HG03108 (cell line): ENCODE data around the gene CREB3L4.

ENCODE experiments used
- ATAC-seq: cut with Tn5 transposase; IDR thresholded peaks from one replicate; pipeline ENCODE4 v1.9.1; 2021; ENCODE audit warnings: moderate library complexity; ENCODE audit not compliant: unreplicated experiment

CREB3L4 gene

GRCh38 chr1:153936011-153936802 lies 31.5 kb upstream of the CREB3L4 start:
- ATAC-seq: no peak

DNA sequence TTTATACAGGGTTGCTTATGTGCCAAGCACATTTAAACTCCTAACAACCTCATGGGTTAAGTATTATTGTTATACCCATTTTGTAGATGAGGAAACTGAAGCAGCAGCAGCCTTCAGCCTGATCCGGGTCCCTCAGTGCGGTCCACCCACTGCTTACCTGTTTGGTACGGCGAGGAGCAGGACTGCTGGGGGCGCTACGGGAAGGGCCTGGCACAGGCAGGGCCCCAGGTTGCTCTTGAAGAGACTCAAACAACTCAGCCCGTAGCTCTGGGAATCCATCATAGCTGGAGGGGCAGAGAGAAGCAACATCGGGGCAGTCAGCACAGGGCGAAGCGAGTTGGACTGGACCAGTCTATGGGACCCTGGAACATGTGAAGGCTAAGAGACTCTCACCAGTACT lies 30.4 kb upstream of the CREB3L4 start:
- ATAC-seq: no peak

GRCh38 chr1:153938996-153939395 lies 28.7 kb upstream of the CREB3L4 start:
- no peak for ATAC-seq

- no peak for ATAC-seq
Observed at GRCh38 chr1:153939476-153939875, 28.2 kb upstream of the CREB3L4 start.

GRCh38 chr1:153940756-153941155 lies 26.9 kb upstream of the CREB3L4 start:
- ATAC-seq: no peak

DNA sequence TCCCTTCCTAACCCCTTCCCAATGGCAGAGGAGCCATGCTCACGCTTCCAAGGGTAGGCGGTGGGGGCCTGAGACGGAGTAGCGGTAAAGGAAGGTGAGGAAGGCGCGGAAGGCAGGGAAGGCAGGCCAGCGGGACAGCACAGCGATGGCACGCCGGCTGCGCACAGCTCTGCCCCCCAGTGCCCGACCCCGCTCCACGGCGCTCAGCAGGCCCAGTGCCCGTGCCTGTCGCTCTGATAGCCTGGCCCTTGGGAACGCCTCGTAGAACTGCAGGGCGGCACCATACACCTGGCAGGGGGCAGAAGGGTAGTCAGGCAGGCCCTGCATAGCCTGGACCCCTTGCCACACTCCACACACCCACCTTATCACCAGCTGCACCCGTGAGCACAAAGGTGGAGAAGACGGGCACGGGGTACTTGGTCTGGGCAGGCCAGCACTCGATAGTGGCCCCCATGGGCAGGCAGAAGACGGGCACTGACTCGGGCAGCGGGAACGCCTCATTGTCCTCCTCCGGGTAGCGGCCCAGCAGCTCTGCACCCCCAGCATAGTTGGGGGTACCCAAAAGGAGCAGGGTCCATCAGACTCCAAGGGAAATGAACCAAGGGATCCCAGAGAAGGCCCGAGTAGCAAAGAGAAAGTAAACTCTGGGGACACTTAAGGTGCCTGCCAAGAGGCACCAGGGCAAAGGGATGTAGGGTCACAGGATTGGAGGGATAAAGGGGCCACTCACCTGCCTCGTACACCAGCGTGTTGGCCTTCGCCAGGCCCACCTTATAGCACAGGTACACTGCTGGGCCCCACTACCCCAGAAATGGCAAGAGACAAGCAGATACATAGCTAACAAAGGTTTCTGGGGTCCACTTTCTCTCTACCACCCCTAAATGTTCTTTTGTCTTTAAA lies 25.6 kb upstream of the CREB3L4 start:
- ATAC-seq: no peak

DNA sequence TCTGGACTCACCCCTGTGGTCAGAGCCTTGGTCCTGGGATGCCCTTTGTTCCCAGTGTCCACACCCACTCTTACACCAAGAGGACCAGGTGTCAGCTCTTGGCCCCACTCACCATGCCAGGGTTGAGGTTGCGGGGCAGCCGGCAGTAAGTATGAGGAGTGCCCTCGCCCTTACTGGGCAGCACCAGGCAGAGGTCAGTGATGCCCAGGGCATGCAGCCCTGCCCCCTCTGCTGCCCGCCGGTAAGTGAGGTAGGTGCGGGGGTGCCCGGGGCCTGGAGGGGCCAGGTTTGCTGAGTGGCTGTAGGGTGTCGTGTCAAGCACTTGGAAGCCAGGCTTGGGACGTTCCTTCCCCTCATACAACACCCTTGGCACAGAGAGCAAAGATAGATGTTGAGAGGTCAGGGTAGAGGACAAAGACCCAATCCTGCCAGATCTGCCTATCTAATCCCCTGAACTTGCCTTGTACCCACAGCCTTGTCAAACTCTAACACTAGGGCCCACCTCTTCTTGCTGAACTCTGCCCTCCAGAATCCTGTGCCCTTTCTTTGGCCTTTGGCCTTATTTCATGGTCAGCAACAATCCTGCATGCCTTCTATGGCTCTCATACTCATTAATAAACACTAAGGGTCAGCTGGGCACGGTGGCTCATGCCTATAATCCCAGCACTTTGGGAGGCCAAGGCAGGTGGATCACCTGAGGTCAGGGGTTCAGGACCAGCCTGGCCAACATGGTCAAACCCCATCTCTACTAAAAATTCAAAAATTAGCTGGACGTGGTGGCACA lies 24.7 kb upstream of the CREB3L4 start:
- ATAC-seq: no peak

GRCh38 chr1:153944005-153944826 lies 23.5 kb upstream of the CREB3L4 start:
- no peak for ATAC-seq

DNA sequence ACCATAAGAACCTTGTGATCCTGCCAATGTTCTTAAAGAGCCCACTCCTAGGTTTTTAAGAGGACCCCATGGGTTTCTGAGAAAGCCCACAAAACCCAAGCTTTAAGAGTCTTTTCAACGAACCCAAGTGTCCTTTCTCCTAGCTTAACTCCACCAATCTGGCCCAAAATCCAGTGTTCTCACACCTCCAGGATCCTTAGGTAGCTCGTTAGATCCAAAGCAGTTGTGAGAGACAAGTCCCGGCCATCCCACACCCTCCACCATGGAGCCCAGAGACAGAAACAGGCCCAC lies 22.9 kb upstream of the CREB3L4 start:
- ATAC-seq: no peak

GRCh38 chr1:153945131-153945794 lies 22.4 kb upstream of the CREB3L4 start:
- no peak for ATAC-seq

DNA sequence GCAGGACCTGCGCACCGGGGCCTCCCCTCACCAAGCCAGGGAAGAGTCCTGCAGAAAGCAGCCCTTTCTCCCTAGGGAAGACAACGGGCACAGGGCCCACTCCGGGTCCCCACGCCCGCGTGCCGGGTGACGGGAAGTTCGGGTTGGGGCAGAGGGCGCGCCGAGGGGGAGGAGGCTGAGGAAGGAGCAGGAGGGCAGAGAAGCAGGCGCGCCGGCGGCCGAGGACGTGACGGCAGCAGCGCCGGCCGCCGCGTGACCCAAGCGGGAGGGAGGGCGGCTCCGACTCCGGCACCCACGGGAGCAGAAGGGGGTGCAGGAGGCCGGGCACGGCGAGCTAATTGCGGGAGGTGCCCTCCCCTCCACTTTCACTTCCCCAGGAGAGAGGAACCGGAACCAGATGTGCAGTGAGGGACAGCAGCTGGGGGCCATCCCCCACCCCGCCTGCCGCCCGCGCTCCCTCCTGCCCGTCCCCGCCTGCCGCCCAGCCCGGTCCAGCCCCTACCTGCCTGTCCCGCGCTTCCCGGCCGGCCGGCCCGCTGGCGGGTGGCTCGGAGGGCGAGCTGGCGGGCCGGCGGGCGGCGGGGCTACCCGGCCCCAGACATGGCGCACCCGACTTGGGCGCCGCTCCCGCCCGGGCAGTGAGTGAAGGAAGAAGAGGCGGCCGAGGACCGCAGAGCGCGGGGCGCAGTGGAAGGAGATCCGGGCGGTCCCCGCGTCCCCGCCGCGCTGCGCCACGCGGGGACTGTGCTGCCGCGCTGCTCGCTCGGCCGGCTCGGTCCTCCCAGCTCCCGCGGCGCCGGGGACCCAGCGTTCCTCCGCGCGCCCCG lies 21.7 kb upstream of the CREB3L4 start:
- ATAC-seq: peak; percentile 63

DNA sequence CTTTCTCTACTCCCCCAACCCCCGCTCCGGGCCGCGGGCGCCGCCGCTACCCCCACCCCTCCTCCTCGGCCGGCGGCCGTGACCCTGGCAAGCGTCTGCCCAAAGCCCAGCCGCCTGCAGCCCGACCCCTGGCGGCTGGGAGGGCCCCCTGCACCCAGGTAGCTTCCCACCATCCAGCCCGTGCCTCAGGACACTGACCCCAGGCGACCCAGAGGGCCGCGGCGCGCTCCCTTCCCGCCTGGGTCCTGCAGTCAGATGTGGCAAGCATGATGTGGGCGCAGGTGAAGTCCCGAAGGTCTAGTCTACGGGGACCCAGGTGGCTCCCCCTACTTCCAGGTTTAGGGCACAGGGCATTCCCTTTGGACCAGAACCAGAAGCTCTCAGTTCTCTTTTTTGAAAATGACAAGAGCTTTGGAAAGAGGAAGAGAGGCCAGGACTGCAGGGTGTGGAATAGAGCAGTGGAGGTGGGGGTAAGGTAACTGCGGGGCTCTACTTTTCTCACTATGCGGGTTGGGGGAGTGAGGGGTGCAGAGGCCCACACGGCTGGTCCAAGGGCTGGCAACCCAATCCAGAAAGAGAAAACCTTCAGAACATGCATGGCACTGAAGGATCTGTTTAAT lies 21.0 kb upstream of the CREB3L4 start, which contains the start of gene DENND4B:
DENND4B (minus strand) TSS at position 97 of the 620 bp plus-strand sequence. CDS start 2,344 bp downstream, outside the sequence.
- ATAC-seq: peak; percentile 49

GRCh38 chr1:153951183-153951582 lies 16.5 kb upstream of the CREB3L4 start:
- ATAC-seq: no peak

DNA sequence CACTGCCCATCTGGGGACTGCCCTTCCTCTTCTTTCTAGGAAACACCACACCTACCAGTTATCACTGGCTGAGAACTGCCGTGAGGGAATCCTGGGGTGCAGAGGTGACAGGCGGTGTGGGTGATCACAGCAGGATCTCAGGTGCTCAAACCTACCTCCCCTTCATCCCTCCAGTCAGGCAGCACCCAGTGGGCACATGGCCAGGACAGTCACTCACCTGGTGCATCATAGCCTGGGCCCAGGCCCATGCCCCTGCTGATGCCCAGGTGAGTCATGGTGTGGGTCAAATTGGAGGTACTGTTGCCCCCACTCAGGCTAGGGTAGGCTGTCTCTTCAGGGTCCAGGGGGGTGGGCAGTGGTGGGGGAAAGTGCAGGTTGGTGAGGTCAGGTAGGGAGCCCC lies 15.9 kb upstream of the CREB3L4 start:
- no peak for ATAC-seq

- ATAC-seq: no peak
Observed at GRCh38 chr1:153953859-153954365, 13.8 kb upstream of the CREB3L4 start.

GRCh38 chr1:153954826-153955225 lies 12.9 kb upstream of the CREB3L4 start:
- ATAC-seq: no peak

DNA sequence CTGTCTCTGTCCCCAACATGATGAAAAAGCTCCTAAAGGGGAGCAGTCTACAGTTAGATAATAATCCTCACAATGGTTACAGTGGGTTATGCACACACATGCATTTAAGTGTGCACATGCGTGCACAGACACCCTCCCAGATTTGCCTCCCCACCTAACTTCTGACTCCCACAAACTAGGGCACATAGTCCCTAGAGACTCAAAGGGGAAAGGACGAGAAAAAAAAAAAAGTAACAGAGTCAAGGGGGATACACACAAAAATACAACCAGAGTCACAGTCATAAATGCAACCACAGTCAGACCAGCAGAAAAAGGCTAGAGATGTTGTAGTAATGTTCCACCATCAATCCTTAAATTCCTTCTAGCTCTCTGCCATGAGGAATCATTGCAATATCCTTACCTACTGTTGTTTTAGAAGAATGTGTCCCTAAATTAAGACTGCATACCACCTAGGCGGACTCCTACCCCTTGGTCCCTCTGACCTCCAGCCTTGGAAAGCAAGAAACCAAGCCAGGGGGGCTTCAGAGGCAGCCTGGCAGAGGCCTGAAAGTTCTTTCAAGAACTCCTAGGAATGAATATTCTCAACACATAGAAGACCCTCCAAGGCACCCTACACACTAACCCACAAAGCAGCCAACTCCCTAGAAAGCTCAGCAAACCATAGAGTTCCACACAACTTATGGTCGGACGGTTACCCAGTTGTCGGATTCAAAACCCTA lies 10.5 kb upstream of the CREB3L4 start:
- ATAC-seq: no peak

- peak; percentile 16 for ATAC-seq
Observed at GRCh38 chr1:153957744-153958110, 10.0 kb upstream of the CREB3L4 start.
